HG02973 (cell line): Measurements from ENCODE around the gene RIC3.
"Not testable (repeated sequence)": the region's sequence is repeated elsewhere in the genome, so short reads cannot be mapped to it uniquely, and the experiment has no call there.

Experiments
- ATAC-seq: cut with Tn5 transposase; IDR thresholded peaks from one replicate; pipeline ENCODE4 v1.9.1; 2021; ENCODE audit warnings: moderate library complexity; ENCODE audit not compliant: unreplicated experiment

RIC3 gene

GRCh38 chr11:8192016-8192895 lies 23.4 kb upstream of the RIC3 start:
- ATAC-seq, result no peak

GRCh38 chr11:8190431-8190830 lies 21.6 kb upstream of the RIC3 start:
- ATAC-seq, result no peak

- no peak for ATAC-seq
Observed at GRCh38 chr11:8186429-8186828, 17.6 kb upstream of the RIC3 start.

- no peak for ATAC-seq
Observed at GRCh38 chr11:8183111-8183510, 14.3 kb upstream of the RIC3 start.

- ATAC-seq, result no peak
Observed at GRCh38 chr11:8180469-8180868, 11.6 kb upstream of the RIC3 start.

GRCh38 chr11:8178297-8178696 lies 9.5 kb upstream of the RIC3 start:
- ATAC-seq, result no peak

- no peak for ATAC-seq
Observed at GRCh38 chr11:8177136-8177535, 8.3 kb upstream of the RIC3 start.

GRCh38 chr11:8167796-8168195 lies 1.0 kb downstream of the RIC3 start:
- no peak for ATAC-seq

GRCh38 chr11:8164746-8165145 lies 4.1 kb downstream of the RIC3 start:
- ATAC-seq, result no peak

- not testable (repeated sequence) for ATAC-seq
Observed at GRCh38 chr11:8161627-8162304, 7.1 kb downstream of the RIC3 start.

- ATAC-seq, result no peak
Observed at GRCh38 chr11:8156877-8157276, 11.9 kb downstream of the RIC3 start.

- ATAC-seq, result no peak
Observed at GRCh38 chr11:8149726-8150125, 19.1 kb downstream of the RIC3 start.

GRCh38 chr11:8138526-8138925 lies 30.3 kb downstream of the RIC3 start:
- ATAC-seq, result no peak

- ATAC-seq, result no peak
Observed at GRCh38 chr11:8127447-8127846, 41.4 kb downstream of the RIC3 start.

GRCh38 chr11:8126649-8127289 lies 42.1 kb downstream of the RIC3 start:
- no peak for ATAC-seq

GRCh38 chr11:8122173-8122764 lies 46.6 kb downstream of the RIC3 start:
- ATAC-seq, result no peak

- ATAC-seq, result no peak
Observed at GRCh38 chr11:8111636-8112035, 57.2 kb downstream of the RIC3 start.

- no peak for ATAC-seq
Observed at GRCh38 chr11:8110396-8110795, 58.4 kb downstream of the RIC3 start.

GRCh38 chr11:8109675-8110074 lies 59.1 kb downstream of the RIC3 start:
- ATAC-seq, result no peak

- no peak for ATAC-seq
Observed at GRCh38 chr11:8108421-8108820, 60.4 kb downstream of the RIC3 start.

GRCh38 chr11:8107642-8108041 lies 61.2 kb downstream of the RIC3 start:
- no peak for ATAC-seq
